ENCODE results near the gene CCDC15.

CCDC15 gene

GRCh38 chr11:125062931-125063428, 109.0 kb downstream of the CCDC15 start, which contains the start of gene SLC37A2:
SLC37A2 (plus strand) TSS chr11:125063305; CDS start chr11:125063368, 63 bp downstream.
- peak in 1 of 2 donors; percentile 16 for DNase-seq (ENCODE audit: low read depth in 1 of 2, low spot score in 1 of 2)

- no peak for DNase-seq (ENCODE audit: low read depth in 1 of 2, low spot score in 1 of 2)
These were observed 109.5 kb downstream of the CCDC15 start for GRCh38 chr11:125063429-125064043.

- no peak for DNase-seq (ENCODE audit: low read depth in 1 of 2, low spot score in 1 of 2)
These were observed 110.1 kb downstream of the CCDC15 start for GRCh38 chr11:125064070-125064469.

GRCh38 chr11:125068368-125068767, 114.4 kb downstream of the CCDC15 start:
- no peak for DNase-seq (ENCODE audit: low read depth in 1 of 2, low spot score in 1 of 2)

DNA sequence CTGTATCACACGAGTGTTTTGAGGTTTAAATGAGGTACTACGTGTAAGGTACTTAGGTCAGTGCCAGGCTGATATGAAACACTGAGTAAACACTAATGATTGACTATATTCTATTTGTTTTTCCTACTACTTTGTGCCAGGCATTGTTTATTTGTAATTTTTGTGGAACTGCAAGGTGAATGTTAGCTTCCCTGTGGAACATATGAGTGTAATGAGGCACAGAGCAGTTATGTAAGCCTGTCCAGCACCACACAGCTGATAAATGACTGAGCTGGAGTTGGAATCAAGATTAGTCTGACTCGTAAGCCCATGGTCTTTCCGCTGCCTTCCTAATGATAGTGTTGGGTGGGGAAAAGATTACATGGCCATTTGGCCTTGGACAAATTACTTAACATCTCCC, 115.0 kb downstream of the CCDC15 start:
- no peak for DNase-seq (ENCODE audit: low read depth in 1 of 2, low spot score in 1 of 2)

DNA sequence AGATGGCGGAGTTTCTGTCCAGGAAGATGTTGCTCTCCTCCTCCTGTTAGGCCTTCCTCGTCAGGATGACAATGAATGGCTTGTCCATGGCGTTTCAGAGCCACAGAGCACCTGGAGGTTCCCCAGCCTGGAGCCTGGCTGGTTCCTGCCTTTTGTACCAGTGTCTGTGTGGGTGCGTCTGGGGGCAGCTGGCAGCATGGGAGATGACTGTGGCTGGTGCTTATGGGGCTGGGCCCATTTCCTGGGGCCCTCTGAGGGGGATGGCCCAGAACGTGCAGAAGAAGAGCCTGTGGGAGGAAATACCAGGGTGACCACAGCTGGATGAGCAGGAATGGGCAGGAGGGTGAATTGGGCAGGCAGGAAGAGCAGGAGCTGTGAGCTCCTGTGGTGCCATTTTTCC, 115.8 kb downstream of the CCDC15 start:
- no peak for DNase-seq (ENCODE audit: low read depth in 1 of 2, low spot score in 1 of 2)

DNA sequence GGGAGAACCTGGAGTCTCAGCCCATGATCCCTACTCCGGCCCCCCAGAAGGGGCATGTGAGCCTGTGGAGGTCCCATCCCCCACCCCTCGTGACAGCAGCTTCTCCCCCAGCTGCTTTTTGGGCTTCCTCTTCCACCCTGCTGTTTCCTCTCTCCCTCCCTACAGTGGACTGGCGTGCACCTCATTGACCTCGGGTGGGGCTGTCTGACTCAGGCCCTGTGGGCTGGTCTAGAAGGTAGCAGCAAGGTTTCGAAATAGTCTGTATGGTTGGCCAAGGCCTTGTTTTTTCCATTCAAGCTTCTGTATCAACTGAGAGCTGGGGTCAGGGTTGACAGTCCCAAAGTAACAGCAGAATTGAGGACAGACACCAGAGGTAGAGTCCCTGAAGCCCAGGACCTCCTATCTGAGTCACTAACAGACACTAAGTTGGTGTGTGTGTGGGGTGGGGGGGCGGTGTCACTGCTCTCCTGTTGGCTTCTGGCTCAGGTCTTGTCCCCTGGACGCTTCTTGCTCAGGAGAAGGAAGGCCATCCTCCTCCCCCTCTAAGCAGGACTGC, 116.8 kb downstream of the CCDC15 start:
- DNase-seq (ENCODE audit: low read depth in 1 of 2, low spot score in 1 of 2), result no peak

DNA sequence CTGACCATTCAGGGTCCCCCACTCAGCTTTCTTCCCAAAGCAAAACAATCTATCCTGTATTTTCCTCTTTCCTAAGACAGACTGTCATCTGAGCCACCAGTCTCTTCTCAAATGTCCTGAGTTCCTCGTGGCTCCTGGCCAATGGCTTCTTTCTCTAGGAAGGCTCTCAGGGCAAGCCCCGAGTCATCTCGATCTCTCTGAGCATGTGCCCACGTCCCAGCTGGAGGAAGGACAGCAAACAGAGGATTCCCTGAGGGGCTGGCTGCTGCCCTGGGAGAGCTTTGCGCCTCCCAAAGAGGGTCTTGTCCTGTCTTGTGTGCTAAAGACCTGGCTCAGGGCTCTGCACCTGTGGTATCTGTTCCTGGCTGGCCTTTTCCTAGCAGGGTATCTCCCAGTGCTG, 117.4 kb downstream of the CCDC15 start:
- no peak for DNase-seq (ENCODE audit: low read depth in 1 of 2, low spot score in 1 of 2)

DNA sequence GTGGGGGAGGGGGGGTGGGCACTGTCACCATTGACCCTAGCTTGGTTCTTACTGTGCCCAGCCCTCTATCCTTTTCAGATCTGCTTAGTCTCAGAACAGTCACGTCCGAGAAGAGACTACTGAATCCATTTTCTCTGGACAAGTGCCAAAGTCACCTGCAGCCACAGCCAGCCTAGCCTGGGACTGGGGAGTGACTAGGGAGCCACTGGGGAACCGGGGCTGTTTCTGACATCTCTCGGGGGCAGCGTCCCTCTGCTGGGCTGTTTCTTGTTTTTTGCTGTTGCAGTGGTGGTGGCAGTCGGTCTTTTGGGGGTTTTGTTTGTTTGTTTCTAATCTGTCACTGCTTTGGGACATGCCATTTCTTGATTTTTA, 117.8 kb downstream of the CCDC15 start:
- no peak for DNase-seq (ENCODE audit: low read depth in 1 of 2, low spot score in 1 of 2)

DNA sequence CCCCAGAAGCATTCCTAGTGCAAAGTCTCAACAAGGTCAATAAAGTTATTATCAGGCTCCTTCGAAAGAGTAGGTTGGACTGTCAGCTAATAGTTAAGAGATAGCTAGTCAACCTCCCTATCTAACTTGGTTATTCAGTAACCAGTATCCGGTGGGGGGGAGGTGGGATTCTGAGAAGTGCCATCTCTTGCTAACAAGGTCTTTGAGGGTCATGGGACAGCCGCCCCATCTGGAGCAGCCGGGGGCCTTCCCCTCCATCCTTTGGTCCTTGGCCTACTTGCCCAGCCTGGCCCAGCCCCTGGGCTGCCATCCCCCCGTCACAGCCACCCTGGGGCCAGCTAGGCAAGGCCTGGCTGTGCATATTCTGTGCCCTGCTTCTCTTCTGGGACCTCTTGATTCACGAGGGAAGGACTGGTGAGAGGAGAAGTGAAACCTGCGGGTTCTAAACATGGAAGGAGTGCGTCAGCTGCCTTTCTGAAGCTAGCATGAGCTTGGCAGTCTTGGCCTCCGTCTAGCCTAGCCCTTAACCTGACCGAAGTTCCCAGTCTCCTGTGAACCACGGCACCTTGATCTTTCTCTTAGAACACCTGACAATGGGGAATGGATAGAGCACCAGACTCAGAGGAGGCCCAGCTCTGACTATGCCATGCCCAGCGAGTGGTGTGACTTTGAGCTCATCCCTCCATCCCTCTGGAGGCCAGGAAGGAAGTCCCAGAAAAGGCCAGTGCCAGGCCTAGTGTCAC, 118.4 kb downstream of the CCDC15 start:
- DNase-seq (ENCODE audit: low read depth in 1 of 2, low spot score in 1 of 2), result no peak

GRCh38 chr11:125072961-125073590, 119.1 kb downstream of the CCDC15 start:
- no peak for DNase-seq (ENCODE audit: low read depth in 1 of 2, low spot score in 1 of 2)

DNA sequence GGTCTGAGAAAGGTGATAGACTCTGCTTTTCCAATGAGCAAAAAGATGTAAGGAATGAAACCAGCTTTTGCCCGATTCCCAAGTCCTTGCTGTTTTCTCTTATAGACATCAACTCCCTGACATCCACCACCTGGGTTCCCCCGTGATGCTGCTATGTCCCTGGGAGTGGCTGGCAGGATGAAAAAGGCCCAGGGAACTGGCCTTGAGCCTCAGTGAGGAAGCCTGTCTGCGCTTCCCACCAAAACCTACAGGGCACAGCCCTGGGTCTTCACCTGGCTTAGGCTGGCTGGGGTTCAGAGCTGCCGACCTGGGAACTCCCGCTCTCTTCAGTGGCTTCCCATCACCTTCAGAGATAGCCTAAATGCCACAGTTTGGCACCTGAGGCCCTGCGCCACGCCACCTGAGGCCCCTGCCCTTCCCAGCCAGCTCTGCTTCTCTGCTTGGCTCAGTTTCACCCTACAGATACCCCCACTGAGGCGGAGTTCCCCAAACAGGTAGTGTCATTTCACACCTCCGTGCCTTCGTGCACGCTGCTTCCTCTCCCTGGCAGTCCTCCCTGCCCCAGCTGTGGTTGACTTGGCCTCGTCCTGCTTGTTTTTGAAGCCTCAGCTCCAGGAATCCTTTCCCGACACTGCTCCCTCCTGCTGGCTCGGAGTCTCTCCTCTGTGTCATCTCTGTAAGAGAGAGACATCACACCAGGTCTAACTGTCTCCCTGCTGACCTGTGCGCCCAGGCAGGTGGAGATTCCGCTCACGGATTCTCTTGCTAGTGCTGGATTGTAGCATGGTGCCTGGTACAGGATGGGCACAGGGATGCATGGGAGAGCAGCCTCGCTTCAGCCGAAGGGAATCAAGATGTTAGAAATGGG, 119.8 kb downstream of the CCDC15 start:
- no peak for DNase-seq (ENCODE audit: low read depth in 1 of 2, low spot score in 1 of 2)

- DNase-seq (ENCODE audit: low read depth in 1 of 2, low spot score in 1 of 2), result no peak
These were observed 120.7 kb downstream of the CCDC15 start for GRCh38 chr11:125074511-125075241.

GRCh38 chr11:125075242-125075625, 121.2 kb downstream of the CCDC15 start:
- no peak for DNase-seq (ENCODE audit: low read depth in 1 of 2, low spot score in 1 of 2)

- DNase-seq (ENCODE audit: low read depth in 1 of 2, low spot score in 1 of 2), result no peak
These were observed 121.9 kb downstream of the CCDC15 start for GRCh38 chr11:125075900-125076317.

DNA sequence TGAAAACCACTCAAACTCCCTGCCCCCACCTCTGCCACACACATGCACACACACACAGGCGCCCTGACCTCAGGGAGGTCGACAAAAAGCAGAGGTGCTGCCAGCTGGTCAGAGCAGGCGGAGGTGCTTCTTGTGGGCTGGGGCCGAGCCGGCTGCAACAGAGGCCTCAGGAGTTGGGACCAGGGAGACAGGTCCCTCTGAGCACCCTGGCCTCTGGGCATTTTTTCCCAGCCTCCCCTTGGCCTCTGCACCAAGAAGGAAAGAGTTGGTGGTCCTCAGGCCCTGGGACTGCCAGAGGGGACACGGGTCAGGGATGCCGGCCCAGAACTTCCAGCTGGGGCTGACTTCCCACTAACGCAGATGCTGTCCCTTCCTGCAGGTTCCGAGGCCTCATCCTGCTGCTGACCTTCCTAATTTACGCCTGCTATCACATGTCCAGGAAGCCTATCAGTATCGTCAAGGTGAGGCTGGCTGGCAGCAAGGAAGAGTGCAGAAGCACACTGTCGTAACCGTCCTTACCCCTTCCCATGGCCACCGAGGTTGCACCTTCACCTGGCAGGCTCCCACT, 122.5 kb downstream of the CCDC15 start:
- no peak for DNase-seq (ENCODE audit: low read depth in 1 of 2, low spot score in 1 of 2)

DNA sequence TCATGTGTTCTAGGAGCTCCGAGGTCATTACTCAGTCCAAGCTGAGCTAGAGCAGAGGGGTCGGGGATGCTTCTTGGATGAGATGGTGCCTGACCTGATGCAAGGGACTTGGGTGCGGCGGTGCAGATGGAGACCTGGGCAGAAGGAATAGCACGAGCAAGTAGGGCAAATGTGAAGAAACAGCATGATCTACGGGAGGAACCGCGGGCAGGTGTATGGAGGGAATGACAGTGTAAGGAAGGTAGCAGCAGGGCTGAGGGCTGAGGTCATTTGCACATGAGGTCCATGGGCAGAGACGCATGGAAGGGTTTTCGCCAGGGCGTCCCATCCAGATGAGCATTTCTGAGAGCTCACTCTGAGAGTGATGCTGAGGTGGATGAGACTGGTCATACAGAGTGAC, 124.0 kb downstream of the CCDC15 start:
- no peak for DNase-seq (ENCODE audit: low read depth in 1 of 2, low spot score in 1 of 2)

DNA sequence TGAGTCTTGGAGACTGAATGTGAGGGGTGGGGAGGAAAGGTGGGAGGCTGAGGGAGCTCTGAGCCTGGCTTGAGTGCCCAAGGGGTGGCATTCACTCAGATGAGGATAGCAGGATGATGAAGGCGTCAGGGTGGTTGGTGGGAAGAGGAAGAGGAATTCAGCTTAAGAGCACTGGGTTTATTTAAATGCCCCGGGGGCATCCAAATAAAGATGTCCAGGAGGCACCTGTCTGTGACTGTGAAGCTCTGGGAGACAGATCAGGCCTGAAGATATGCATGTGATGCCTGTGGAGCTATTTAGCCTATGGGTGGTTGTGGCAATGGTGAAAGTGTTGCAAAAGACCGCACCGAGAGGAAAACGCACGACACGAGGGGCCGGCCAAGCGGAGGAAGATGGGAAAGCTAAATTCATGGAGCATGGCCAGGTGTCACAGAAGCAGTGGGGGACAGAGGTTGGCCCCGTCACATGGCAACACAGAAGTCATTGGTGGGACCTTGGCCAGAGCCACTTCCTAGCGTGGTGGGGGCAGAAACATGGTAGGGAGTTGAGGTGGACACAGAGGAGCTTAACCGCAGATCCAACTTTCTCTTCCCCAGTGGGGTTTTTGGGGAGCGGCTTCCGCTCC, 124.6 kb downstream of the CCDC15 start:
- DNase-seq (ENCODE audit: low read depth in 1 of 2, low spot score in 1 of 2), result no peak

DNA sequence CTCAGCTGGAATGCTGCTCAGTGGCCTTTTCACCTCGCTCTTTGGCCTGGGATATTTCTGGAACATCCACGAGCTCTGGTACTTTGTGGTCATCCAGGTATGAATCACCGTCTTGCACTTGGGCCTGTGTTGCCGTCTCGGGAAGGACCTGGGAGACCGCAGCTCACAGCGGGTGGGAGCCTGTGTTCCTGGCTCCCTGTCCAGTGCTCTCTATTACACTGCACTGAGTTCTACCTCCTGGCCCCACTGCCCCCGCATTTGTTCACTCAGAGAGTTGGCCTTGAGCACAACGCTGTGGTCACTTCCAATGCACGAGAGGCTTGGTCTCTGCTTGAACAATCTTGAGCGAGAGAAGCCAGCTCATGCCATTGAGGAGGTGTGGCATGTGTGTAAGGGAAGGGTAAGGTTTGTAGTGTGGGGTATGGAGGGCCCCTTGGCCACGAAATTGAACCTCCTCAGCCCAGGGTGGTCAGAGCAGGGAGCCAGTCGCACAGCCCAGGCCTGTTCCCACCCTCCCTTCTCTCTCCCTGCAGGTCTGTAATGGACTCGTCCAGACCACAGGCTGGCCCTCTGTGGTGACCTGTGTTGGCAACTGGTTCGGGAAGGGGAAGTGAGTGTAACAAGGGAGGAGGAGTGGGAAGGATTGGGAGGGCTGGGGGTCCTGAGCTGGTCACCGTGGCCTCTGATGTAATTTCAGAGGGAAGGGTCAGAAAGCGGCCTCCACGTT, 125.3 kb downstream of the CCDC15 start:
- DNase-seq (ENCODE audit: low read depth in 1 of 2, low spot score in 1 of 2), result no peak
